CD8-positive, alpha-beta memory T cell (primary cell): ENCODE data around the gene PITPNB. TPM values are rescaled to one million over a fixed set of nuclear protein-coding genes. Genes with fewer than 3 reads are reported as not detected.
A peak's percentile ranks its signal among the peaks of the same experiment; 100 is the strongest.

Source experiments
- CTCF ChIA-PET: fragments of 350-600 bp; sonication (Branson Sonifier 250); formaldehyde crosslinking; loops from one replicate; lab custom pipeline; 2021; ENCODE audit warnings: antibody characterized with exemption; lab: Charles Lee
- POLR2A ChIA-PET: fragments of 350-600 bp; sonication (Branson Sonifier 250); formaldehyde crosslinking; loops from one replicate; lab custom pipeline; 2021; ENCODE audit warnings: antibody characterized with exemption; lab: Charles Lee
- DNase-seq, 5 donors: peaks; one replicate each; pipeline versions ENCODE4 v3.0.0 to v3.0.0-alpha.2; 2020 to 2022; ENCODE audit warnings: mixed read lengths in 1 of 5
- H3K27ac ChIP-seq: one replicate; pipeline ENCODE4 v1.7.0; 2013; ENCODE audit warnings: low read depth, mild to moderate bottlenecking, low read length, moderate library complexity
- H3K27me3 ChIP-seq: 2 replicates; pipeline ENCODE4 v1.7.0; 2013; ENCODE audit warnings: low read length, mild to moderate bottlenecking; ENCODE audit not compliant: insufficient read depth, poor library complexity, severe bottlenecking
- H3K36me3 ChIP-seq: 2 replicates; pipeline ENCODE4 v1.7.0; 2013; ENCODE audit warnings: mild to moderate bottlenecking, low read length, moderate library complexity; ENCODE audit not compliant: insufficient read depth
- H3K4me1 ChIP-seq: 2 replicates; pipeline ENCODE4 v1.7.0; 2013; ENCODE audit warnings: mild to moderate bottlenecking, low read length, moderate library complexity; ENCODE audit not compliant: insufficient read depth
- H3K4me3 ChIP-seq: 2 replicates; pipeline ENCODE4 v1.7.0; 2013; ENCODE audit warnings: mild to moderate bottlenecking, low read length
- H3K9me3 ChIP-seq: 2 replicates; pipeline ENCODE4 v1.7.0; 2013; ENCODE audit warnings: mild to moderate bottlenecking, low read length
- H3K27ac Mint-ChIP-seq, 8 donors: one replicate each; pipeline ENCODE4 v1.8.0; 2020 to 2021; ENCODE audit warnings: mixed read lengths in 8 of 8, mild to moderate bottlenecking in 6 of 8, inconsistent platforms in 3 of 8, moderate library complexity in 3 of 8
- H3K27me3 Mint-ChIP-seq, 2 donors: one replicate each; pipeline ENCODE4 v1.8.0; 2020 to 2021; ENCODE audit warnings: mixed read lengths in 2 of 2, mild to moderate bottlenecking in 1 of 2, moderate library complexity in 1 of 2
- H3K36me3 Mint-ChIP-seq, 3 donors: one replicate each; pipeline ENCODE4 v1.8.0; 2020 to 2021; ENCODE audit warnings: mixed read lengths in 3 of 3, inconsistent platforms in 1 of 3, mild to moderate bottlenecking in 1 of 3
- H3K4me1 Mint-ChIP-seq, 3 donors: one replicate each; pipeline ENCODE4 v1.8.0; 2020 to 2021; ENCODE audit warnings: mixed read lengths in 3 of 3, inconsistent platforms in 1 of 3, mild to moderate bottlenecking in 1 of 3
- H3K4me3 Mint-ChIP-seq, 7 donors: one replicate each; pipeline ENCODE4 v1.8.0; 2020 to 2021; ENCODE audit warnings: mixed read lengths in 7 of 7, mild to moderate bottlenecking in 6 of 7, moderate library complexity in 4 of 7, inconsistent platforms in 2 of 7
- H3K9me3 Mint-ChIP-seq, 5 donors: one replicate each; pipeline ENCODE4 v1.8.0; 2020 to 2022; ENCODE audit warnings: mixed read lengths in 5 of 5, mild to moderate bottlenecking in 3 of 5, moderate library complexity in 2 of 5, inconsistent platforms in 1 of 5
- polyA plus RNA-seq: library from polyadenylated mRNA; unstranded; fragments of 300-500 nt; fragmentation: Illumina TruSeq; gene quantifications from one replicate; pipeline ENCODE4 v1.2.3, GENCODE V29; 2021
- total RNA-seq, 2 experiments: library from RNA; stranded (reverse); gene quantifications; one replicate each; pipeline ENCODE4 v1.2.3, GENCODE V29; 2021

PITPNB gene
- total and polyA plus RNA-seq, 3 experiments from 2014 or later: 64.3 to 175 (median 165) TPM

GRCh38 chr22:27915986-27916385, 3.1 kb downstream of the PITPNB start:
- peaks cover 62 to 87% (median 79%) of the 10 kb centered on the region in 3 donors for H3K4me1 Mint-ChIP-seq
- H3K27ac ChIP-seq: no peak overlapping the region
- CTCF ChIA-PET: no interaction called here

GRCh38 chr22:27913162-27913741, 5.8 kb downstream of the PITPNB start:
- Mint-ChIP-seq H3K27me3 (no peaks in the 10 kb centered on the region), H3K4me3 (peak overlapping the region in 2 of 7 donors; percentile 7 to 9), H3K4me1 (peaks cover 49 to 75% (median 64%) of the 10 kb centered on the region in 3 donors), H3K9me3 (no peaks in the 10 kb centered on the region), H3K36me3 (peaks cover 0 to 53% (median 1%) of the 10 kb centered on the region in 3 donors), H3K27ac (peak overlapping the region in 6 of 8 donors; percentile 11 to 60 (median 30))
- CTCF ChIA-PET: interaction anchor here (1.6 kb wide), 1 partner anchor 26 kb away, joined by 7 read pairs; no protein-coding TSS in a partner anchor
- DNase-seq: no peak
- H3K36me3 ChIP-seq: peaks cover 8% of the 10 kb centered on the region
- no peaks in the 10 kb centered on the region for H3K9me3 ChIP-seq
- H3K4me1 ChIP-seq: peaks cover 15% of the 10 kb centered on the region
- H3K4me3 ChIP-seq: no peak overlapping the region
- POLR2A ChIA-PET: interaction anchor here (0.6 kb wide), 1 partner anchor 18 kb away, joined by 3 read pairs; no protein-coding TSS in a partner anchor
- H3K27ac ChIP-seq: no peak overlapping the region
- no peaks in the 10 kb centered on the region for H3K27me3 ChIP-seq

More at GRCh38 chr22:27915986-27916385, 3.1 kb downstream of the PITPNB start:
- peaks cover 27% of the 10 kb centered on the region for H3K4me1 ChIP-seq
- Mint-ChIP-seq H3K9me3 (no peaks in the 10 kb centered on the region), H3K27ac (peak overlapping the region in 5 of 8 donors; percentile 1 to 61 (median 38)), H3K36me3 (peaks cover 0 to 40% (median 0%) of the 10 kb centered on the region in 3 donors), H3K27me3 (peaks cover 0 to 6% of the 10 kb centered on the region in 2 donors), H3K4me3 (peak overlapping the region in 2 of 7 donors; percentile 37 to 67)
- H3K36me3 ChIP-seq: peaks cover 2% of the 10 kb centered on the region
- no peak for DNase-seq
- no peak overlapping the region for H3K4me3 ChIP-seq
- H3K9me3 ChIP-seq: no peaks in the 10 kb centered on the region
- no peaks in the 10 kb centered on the region for H3K27me3 ChIP-seq
- POLR2A ChIA-PET: no interaction called here

GRCh38 chr22:27912101-27912500, 7.0 kb downstream of the PITPNB start:
- POLR2A ChIA-PET: no interaction called here
- Mint-ChIP-seq H3K36me3 (peaks cover 0 to 63% (median 3%) of the 10 kb centered on the region in 3 donors), H3K9me3 (no peaks in the 10 kb centered on the region), H3K4me3 (no peak overlapping the region), H3K27me3 (no peaks in the 10 kb centered on the region), H3K27ac (peak overlapping the region in 2 of 8 donors; percentile 48 to 69), H3K4me1 (peaks cover 38 to 73% (median 58%) of the 10 kb centered on the region in 3 donors)
- Histone ChIP-seq H3K27ac (no peak overlapping the region), H3K36me3 (peaks cover 8% of the 10 kb centered on the region), H3K4me1 (peaks cover 4% of the 10 kb centered on the region), H3K9me3 (no peaks in the 10 kb centered on the region), H3K4me3 (no peak overlapping the region), H3K27me3 (no peaks in the 10 kb centered on the region)
- CTCF ChIA-PET: interaction anchor here (1.0 kb wide), 1 partner anchor 18 kb away, joined by 4 read pairs; no protein-coding TSS in a partner anchor
- no peak for DNase-seq

- H3K27me3 ChIP-seq: no peaks in the 10 kb centered on the region
- H3K4me3 Mint-ChIP-seq: no peak overlapping the region
- H3K36me3 Mint-ChIP-seq: peaks cover 0 to 68% (median 3%) of the 10 kb centered on the region in 3 donors
- POLR2A ChIA-PET: no interaction called here
- no peak overlapping the region for H3K4me3 ChIP-seq
- no peaks in the 10 kb centered on the region for H3K27me3 Mint-ChIP-seq
- H3K9me3 Mint-ChIP-seq: no peaks in the 10 kb centered on the region
- DNase-seq: no peak
- H3K27ac ChIP-seq: no peak overlapping the region
- peak overlapping the region in 2 of 8 donors; percentile 19 to 52 for H3K27ac Mint-ChIP-seq
- CTCF ChIA-PET: interaction anchor here (1.0 kb wide), 1 partner anchor 17 kb away, joined by 4 read pairs; no protein-coding TSS in a partner anchor
- H3K36me3 ChIP-seq: peaks cover 8% of the 10 kb centered on the region
- peaks cover 34 to 69% (median 58%) of the 10 kb centered on the region in 3 donors for H3K4me1 Mint-ChIP-seq
- no peaks in the 10 kb centered on the region for H3K9me3 ChIP-seq
- H3K4me1 ChIP-seq: no peaks in the 10 kb centered on the region
Measured at GRCh38 chr22:27911330-27911729, 7.7 kb downstream of the PITPNB start.

- Mint-ChIP-seq H3K4me3 (no peak overlapping the region), H3K27ac (peak overlapping the region in 3 of 8 donors; percentile 4 to 83 (median 61)), H3K4me1 (peaks cover 23 to 61% (median 50%) of the 10 kb centered on the region in 3 donors), H3K9me3 (no peaks in the 10 kb centered on the region), H3K36me3 (peaks cover 4 to 80% (median 13%) of the 10 kb centered on the region in 3 donors), H3K27me3 (no peaks in the 10 kb centered on the region)
- Histone ChIP-seq H3K9me3 (no peaks in the 10 kb centered on the region), H3K36me3 (peaks cover 8% of the 10 kb centered on the region), H3K4me3 (no peak overlapping the region), H3K4me1 (peaks cover 10% of the 10 kb centered on the region), H3K27me3 (no peaks in the 10 kb centered on the region), H3K27ac (no peak overlapping the region)
- no peak for DNase-seq
- CTCF ChIA-PET: no interaction called here
- POLR2A ChIA-PET: no interaction called here
Measured at GRCh38 chr22:27906241-27906640, 12.8 kb downstream of the PITPNB start.

- Histone ChIP-seq H3K27ac (no peak overlapping the region), H3K9me3 (no peaks in the 10 kb centered on the region), H3K27me3 (no peaks in the 10 kb centered on the region), H3K36me3 (peaks cover 3% of the 10 kb centered on the region), H3K4me1 (peaks cover 10% of the 10 kb centered on the region), H3K4me3 (no peak overlapping the region)
- ChIA-PET POLR2A (no interaction called here), CTCF (no interaction called here)
- Mint-ChIP-seq H3K4me1 (peaks cover 28 to 61% (median 54%) of the 10 kb centered on the region in 3 donors), H3K27ac (peak overlapping the region in 2 of 8 donors; percentile 44 to 61), H3K27me3 (no peaks in the 10 kb centered on the region), H3K4me3 (no peak overlapping the region), H3K36me3 (peaks cover 4 to 81% (median 13%) of the 10 kb centered on the region in 3 donors), H3K9me3 (no peaks in the 10 kb centered on the region)
- no peak for DNase-seq
Measured at GRCh38 chr22:27905653-27906052, 13.4 kb downstream of the PITPNB start.

GRCh38 chr22:27903805-27904473, 15.1 kb downstream of the PITPNB start:
- Mint-ChIP-seq H3K36me3 (peaks cover 4 to 72% (median 13%) of the 10 kb centered on the region in 3 donors), H3K27ac (peak overlapping the region in 6 of 8 donors; percentile 5 to 68 (median 26)), H3K27me3 (no peaks in the 10 kb centered on the region), H3K9me3 (no peaks in the 10 kb centered on the region), H3K4me3 (peak overlapping the region in 3 of 7 donors; percentile 7 to 46 (median 23)), H3K4me1 (peaks cover 26 to 59% (median 54%) of the 10 kb centered on the region in 3 donors)
- no peak overlapping the region for H3K27ac ChIP-seq
- ChIA-PET CTCF (no interaction called here), POLR2A (interaction anchor here (0.6 kb wide), 1 partner anchor 1172 kb away, joined by 4 read pairs; no protein-coding TSS in a partner anchor)
- peaks cover 2% of the 10 kb centered on the region for H3K36me3 ChIP-seq
- DNase-seq: no peak
- H3K27me3 ChIP-seq: no peaks in the 10 kb centered on the region
- H3K9me3 ChIP-seq: no peaks in the 10 kb centered on the region
- H3K4me1 ChIP-seq: peaks cover 10% of the 10 kb centered on the region
- no peak overlapping the region for H3K4me3 ChIP-seq
